BJ (cell line): ENCODE measurements around the gene SEC14L5. TPM values are rescaled to one million over a fixed set of nuclear protein-coding genes. Genes with fewer than 3 reads are reported as not detected.

ENCODE experiments used
- CTCF ChIA-PET: fragments of 350-600 bp; formaldehyde crosslinking; extraction: SDS; loops from one replicate; lab custom pipeline; 2021; ENCODE audit warnings: antibody characterized with exemption, inconsistent platforms; lab: Yijun Ruan, JAX
- POLR2A ChIA-PET: fragments of 300-600 bp; sonication (Branson Sonifier 250); formaldehyde crosslinking; extraction: SDS; loops from one replicate; lab custom pipeline; 2021; ENCODE audit warnings: antibody characterized with exemption; lab: Charles Lee
- DNase-seq: peaks from one replicate; pipeline ENCODE4 v3.0.0-alpha.2; 2011; ENCODE audit warnings: low read depth
- H3K27me3 ChIP-seq: 2 replicates; pipeline ENCODE4 v1.6.0; 2011; ENCODE audit warnings: low read length; ENCODE audit not compliant: control insufficient read depth, insufficient read depth
- H3K36me3 ChIP-seq: 2 replicates; pipeline ENCODE4 v1.5.1; 2011; ENCODE audit warnings: low read length; ENCODE audit not compliant: control insufficient read depth, insufficient read depth
- H3K4me3 ChIP-seq: 2 replicates; pipeline ENCODE4 v1.5.1; 2011; ENCODE audit warnings: low read depth, mild to moderate bottlenecking, control low read depth, low read length
- CTCF ChIP-seq: IDR thresholded peaks from 2 replicates; pipeline ENCODE4 v1.5.1; 2011; ENCODE audit warnings: low read depth, mild to moderate bottlenecking, control low read depth, inconsistent platforms, low read length, moderate library complexity; ENCODE audit not compliant: insufficient read depth
- polyA plus RNA-seq: library from polyadenylated mRNA; depleted of rRNA; stranded (reverse); fragments of >200 nt; gene quantifications from 2 replicates; pipeline ENCODE4 v1.2.3, GENCODE V29; 2011

Gene SEC14L5
- polyA plus RNA-seq, 1 experiment = not detected

GRCh38 chr16:4994719-4995434, 36.7 kb downstream of the SEC14L5 start:
- Histone ChIP-seq H3K4me3 (no peak overlapping the region), H3K27me3 (peaks cover 3% of the 10 kb centered on the region; the same call in 1 of the 2 replicates), H3K36me3 (no peaks in the 10 kb centered on the region)
- DNase-seq = no peak
- POLR2A ChIA-PET = no interaction called here
- CTCF ChIA-PET = no interaction called here
- no peak for TF ChIP-seq CTCF

- ChIA-PET CTCF (no interaction called here), POLR2A (no interaction called here)
- no peak for TF ChIP-seq CTCF
- H3K4me3 ChIP-seq = no peak overlapping the region
- no peaks in the 10 kb centered on the region for H3K36me3 ChIP-seq
- DNase-seq = no peak
- peaks cover 3% of the 10 kb centered on the region; the same call in 1 of the 2 replicates for H3K27me3 ChIP-seq
These were observed 42.5 kb downstream of the SEC14L5 start for GRCh38 chr16:5000573-5001001.

- DNase-seq = no peak
- ChIA-PET POLR2A (no interaction called here), CTCF (interaction anchor here (0.6 kb wide), 1 partner anchor 18 kb away, joined by 3 read pairs; no protein-coding TSS in a partner anchor)
- Histone ChIP-seq H3K4me3 (no peak overlapping the region), H3K27me3 (no peaks in the 10 kb centered on the region), H3K36me3 (no peaks in the 10 kb centered on the region)
- TF ChIP-seq CTCF = no peak
These were observed 43.4 kb downstream of the SEC14L5 start for GRCh38 chr16:5001571-5001970.

- Histone ChIP-seq H3K36me3 (no peaks in the 10 kb centered on the region), H3K4me3 (no peak overlapping the region), H3K27me3 (no peaks in the 10 kb centered on the region)
- no peak for TF ChIP-seq CTCF
- ChIA-PET CTCF (no interaction called here), POLR2A (no interaction called here)
- no peak for DNase-seq
These were observed 43.9 kb downstream of the SEC14L5 start for GRCh38 chr16:5001986-5002385.

- Histone ChIP-seq H3K27me3 (peaks cover 2% of the 10 kb centered on the region; the same call in 1 of the 2 replicates), H3K36me3 (no peaks in the 10 kb centered on the region), H3K4me3 (no peak overlapping the region)
- ChIA-PET CTCF (no interaction called here), POLR2A (no interaction called here)
- no peak for TF ChIP-seq CTCF
- DNase-seq = no peak
These were observed 44.6 kb downstream of the SEC14L5 start for GRCh38 chr16:5002699-5003143.
